HK-2 (cell line): Measurements from ENCODE around the gene CCL11.

Experiments used
- DNase-seq: peaks from one replicate; pipeline ENCODE4 v3.0.0-alpha.2; 2018; ENCODE audit not compliant: unreplicated experiment

CCL11 gene

GRCh38 chr17:34285286-34285792 is at the start of gene CCL11:
CCL11 (plus strand) TSS chr17:34285742; CDS start chr17:34285809, 67 bp downstream.
- DNase-seq, result no peak

- no peak for DNase-seq
These were observed 49.2 kb upstream of the CCL11 start for GRCh38 chr17:34236281-34236892.

GRCh38 chr17:34237458-34237857 is 48.1 kb upstream of the CCL11 start:
- DNase-seq, result no peak

- no peak for DNase-seq
These were observed 44.5 kb upstream of the CCL11 start for GRCh38 chr17:34241062-34241461.

- no peak for DNase-seq
These were observed 42.8 kb upstream of the CCL11 start for GRCh38 chr17:34242587-34243363.

GRCh38 chr17:34243364-34244320 is 41.9 kb upstream of the CCL11 start:
- no peak for DNase-seq

- no peak for DNase-seq
These were observed 40.1 kb upstream of the CCL11 start for GRCh38 chr17:34245351-34245905.

GRCh38 chr17:34246446-34246845 is 39.1 kb upstream of the CCL11 start:
- no peak for DNase-seq

GRCh38 chr17:34246881-34247280 is 38.7 kb upstream of the CCL11 start:
- DNase-seq, result no peak

GRCh38 chr17:34248511-34249024 is 37.0 kb upstream of the CCL11 start:
- DNase-seq, result no peak

- no peak for DNase-seq
These were observed 36.5 kb upstream of the CCL11 start for GRCh38 chr17:34249061-34249460.

- no peak for DNase-seq
These were observed 36.1 kb upstream of the CCL11 start for GRCh38 chr17:34249478-34249877.

- no peak for DNase-seq
These were observed 34.4 kb upstream of the CCL11 start for GRCh38 chr17:34251186-34251585.

GRCh38 chr17:34252095-34252443 is 33.5 kb upstream of the CCL11 start:
- DNase-seq, result no peak

- DNase-seq, result peak; percentile 61
These were observed 33.0 kb upstream of the CCL11 start for GRCh38 chr17:34252444-34253138.

GRCh38 chr17:34253139-34253525 is 32.4 kb upstream of the CCL11 start:
- no peak for DNase-seq

GRCh38 chr17:34254146-34254545 is 31.4 kb upstream of the CCL11 start:
- no peak for DNase-seq

GRCh38 chr17:34254651-34255380 is 30.7 kb upstream of the CCL11 start, which contains the start of gene CCL2:
CCL2 (plus strand) TSS chr17:34255285; CDS start chr17:34255350, 65 bp downstream.
- DNase-seq, result peak; percentile 14

- no peak for DNase-seq
These were observed 30.2 kb upstream of the CCL11 start for GRCh38 chr17:34255381-34255732.

GRCh38 chr17:34255841-34256240 is 29.7 kb upstream of the CCL11 start:
- no peak for DNase-seq
